H9 (cell line): ENCODE results near the gene PCDH9. TPM values are rescaled to one million over a fixed set of nuclear protein-coding genes. Genes with fewer than 3 reads are reported as not detected.

Experiments
- DNase-seq: peaks from one replicate; pipeline ENCODE4 v3.0.0-alpha.2; 2017
- H2AFZ ChIP-seq: one replicate; pipeline ENCODE4 v1.6.1; 2013; ENCODE audit warnings: mild to moderate bottlenecking, low read length, control low read depth, moderate library complexity
- H2AK5ac ChIP-seq: 2 replicates; pipeline ENCODE4 v1.6.1; 2013; ENCODE audit warnings: low read length, control low read depth, mixed read lengths; ENCODE audit not compliant: insufficient read length
- H2BK120ac ChIP-seq: one replicate; pipeline ENCODE4 v1.6.1; 2013; ENCODE audit warnings: low read depth, mild to moderate bottlenecking, low read length, control low read depth, inconsistent platforms; ENCODE audit not compliant: poor library complexity, severe bottlenecking
- H2BK12ac ChIP-seq: 2 replicates; pipeline ENCODE4 v1.6.1; 2013; ENCODE audit warnings: low read length, control low read depth, mixed read lengths, low read depth; ENCODE audit not compliant: insufficient read length
- H2BK15ac ChIP-seq: 2 replicates; pipeline ENCODE4 v1.6.1; 2013; ENCODE audit warnings: low read depth, low read length, control low read depth
- H2BK20ac ChIP-seq: one replicate; pipeline ENCODE4 v1.6.1; 2013; ENCODE audit warnings: low read depth, mild to moderate bottlenecking, low read length, control low read depth, inconsistent platforms; ENCODE audit not compliant: poor library complexity, severe bottlenecking
- H2BK5ac ChIP-seq: 2 replicates; pipeline ENCODE4 v1.6.1; 2013; ENCODE audit warnings: low read length, control low read depth, mixed read lengths; ENCODE audit not compliant: insufficient read length
- H3K14ac ChIP-seq: 2 replicates; pipeline ENCODE4 v1.6.1; 2013; ENCODE audit warnings: low read length, control low read depth; ENCODE audit not compliant: insufficient read depth
- H3K18ac ChIP-seq: 2 replicates; pipeline ENCODE4 v1.6.1; 2013; ENCODE audit warnings: low read depth, mild to moderate bottlenecking, mixed read lengths, low read length, control low read depth; ENCODE audit not compliant: insufficient read length
- H3K23ac ChIP-seq: 2 replicates; pipeline ENCODE4 v1.6.1; 2013; ENCODE audit warnings: low read length, control low read depth, mixed read lengths, low read depth; ENCODE audit not compliant: insufficient read length
- H3K23me2 ChIP-seq: 2 replicates; pipeline ENCODE4 v1.6.1; 2013; ENCODE audit warnings: low read depth, mild to moderate bottlenecking, mixed read lengths, low read length, control low read depth; ENCODE audit not compliant: insufficient read length, poor library complexity, severe bottlenecking
- H3K27ac ChIP-seq: 2 replicates; pipeline ENCODE4 v1.5.1; 2013; ENCODE audit warnings: low read length, control low read depth, mixed read lengths, low read depth; ENCODE audit not compliant: insufficient read length
- H3K27me3 ChIP-seq: 2 replicates; pipeline ENCODE4 v1.6.1; 2013; ENCODE audit warnings: low read length, control low read depth, inconsistent platforms; ENCODE audit not compliant: insufficient read depth
- H3K4ac ChIP-seq: 2 replicates; pipeline ENCODE4 v1.6.1; 2013; ENCODE audit warnings: low read depth, mild to moderate bottlenecking, control low read depth, inconsistent platforms, low read length, moderate library complexity
- H3K4me1 ChIP-seq: 2 replicates; pipeline ENCODE4 v1.6.1; 2013; ENCODE audit warnings: low read length, control low read depth, inconsistent platforms; ENCODE audit not compliant: insufficient read depth
- H3K4me2 ChIP-seq: 2 replicates; pipeline ENCODE4 v1.6.1; 2013; ENCODE audit warnings: low read length, control low read depth, mixed read lengths; ENCODE audit not compliant: insufficient read length, insufficient read depth
- H3K56ac ChIP-seq: 2 replicates; pipeline ENCODE4 v1.6.1; 2013; ENCODE audit warnings: low read depth, mild to moderate bottlenecking, mixed read lengths, low read length, control low read depth; ENCODE audit not compliant: insufficient read length
- H3K79me1 ChIP-seq: 2 replicates; pipeline ENCODE4 v1.6.1; 2013; ENCODE audit warnings: low read depth, mild to moderate bottlenecking, moderate library complexity, low read length, control low read depth, inconsistent platforms; ENCODE audit not compliant: insufficient read depth, poor library complexity, severe bottlenecking
- H3K79me2 ChIP-seq: 2 replicates; pipeline ENCODE4 v1.6.1; 2013; ENCODE audit warnings: low read length, control low read depth, inconsistent platforms; ENCODE audit not compliant: insufficient read depth
- H3K9ac ChIP-seq: 2 replicates; pipeline ENCODE4 v1.6.1; 2013; ENCODE audit warnings: low read length, control low read depth, mixed read lengths; ENCODE audit not compliant: insufficient read length; ENCODE audit errors: extremely low read depth
- H3K9me3 ChIP-seq: one replicate; pipeline ENCODE4 v1.6.1; 2013; ENCODE audit warnings: low read depth, low read length, inconsistent platforms; ENCODE audit not compliant: control insufficient read depth
- H3T11ph ChIP-seq: one replicate; pipeline ENCODE4 v1.6.1; 2013; ENCODE audit warnings: mild to moderate bottlenecking, low read length, control low read depth, inconsistent platforms
- H4K20me1 ChIP-seq: one replicate; pipeline ENCODE4 v1.6.1; 2013; ENCODE audit not compliant: control insufficient read depth, insufficient read length, insufficient read depth
- H4K5ac ChIP-seq: 2 replicates; pipeline ENCODE4 v1.6.1; 2013; ENCODE audit warnings: low read depth, mild to moderate bottlenecking, mixed read lengths, low read length, control low read depth; ENCODE audit not compliant: insufficient read length
- H4K8ac ChIP-seq: replicated peaks from 2 replicates; pipeline ENCODE4 v1.6.1; 2013; ENCODE audit warnings: low read length, control low read depth, mixed read lengths, low read depth; ENCODE audit not compliant: insufficient read length
- H4K91ac ChIP-seq: 2 replicates; pipeline ENCODE4 v1.6.1; 2013; ENCODE audit warnings: low read depth, mild to moderate bottlenecking, moderate library complexity, mixed read lengths, low read length, control low read depth; ENCODE audit not compliant: insufficient read length
- H3K27ac Mint-ChIP-seq, 3 experiments: 2 replicates in 2 of 3; 3 replicates in 1 of 3; pipeline ENCODE4 v1.8.0; 2020 to 2021; ENCODE audit warnings: mixed read lengths in 3 of 3, mild to moderate bottlenecking in 1 of 3, moderate library complexity in 1 of 3
- H3K27me3 Mint-ChIP-seq: 2 replicates; pipeline ENCODE4 v1.8.0; 2021; ENCODE audit warnings: low read depth, mild to moderate bottlenecking, moderate library complexity, mixed read lengths
- H3K36me3 Mint-ChIP-seq, 3 experiments: 2 replicates in 2 of 3; 3 replicates in 1 of 3; pipeline ENCODE4 v1.8.0; 2020 to 2021; ENCODE audit warnings: low read depth in 3 of 3, mixed read lengths in 3 of 3; ENCODE audit not compliant: insufficient read depth in 1 of 3
- H3K4me1 Mint-ChIP-seq, 2 experiments: 2 replicates each; pipeline ENCODE4 v1.8.0; 2020; ENCODE audit warnings: mixed read lengths in 2 of 2
- H3K4me3 Mint-ChIP-seq, 2 experiments: 2 replicates in 1 of 2; 3 replicates in 1 of 2; pipeline ENCODE4 v1.8.0; 2020 to 2021; ENCODE audit warnings: mild to moderate bottlenecking in 2 of 2, mixed read lengths in 2 of 2, moderate library complexity in 1 of 2
- H3K9me3 Mint-ChIP-seq, 2 experiments: 2 replicates in 1 of 2; 3 replicates in 1 of 2; pipeline ENCODE4 v1.8.0; 2020; ENCODE audit warnings: mild to moderate bottlenecking in 2 of 2, mixed read lengths in 2 of 2, moderate library complexity in 1 of 2
- WGBS: extraction: QIAGEN DNeasy Blood & Tissue Kit; methylation state at CpG from one replicate; pipeline ENCODE4 v1.1.7; 2013; ENCODE audit warnings: missing lambda C conversion rate, low lambda C conversion rate, mixed read lengths; ENCODE audit not compliant: insufficient read length; ENCODE audit errors: extremely low coverage; 5-methylcytosine and 5-hydroxymethylcytosine counted together
- total RNA-seq: library from RNA; stranded (reverse); gene quantifications from 2 replicates; pipeline ENCODE4 v1.2.1, GENCODE V29; 2021
- TF ChIP-seq, protein P1 (sequence below): fragments of 200-600 bp; sonication (generic); conservative IDR thresholded peaks from 3 replicates; pipeline ENCODE4 v1.8.0; 2021; ENCODE audit warnings: antibody characterized with exemption, mild to moderate bottlenecking

The PCDH9 gene
- total RNA-seq, 1 experiment from 2014 or later = 0.11 TPM

DNA sequence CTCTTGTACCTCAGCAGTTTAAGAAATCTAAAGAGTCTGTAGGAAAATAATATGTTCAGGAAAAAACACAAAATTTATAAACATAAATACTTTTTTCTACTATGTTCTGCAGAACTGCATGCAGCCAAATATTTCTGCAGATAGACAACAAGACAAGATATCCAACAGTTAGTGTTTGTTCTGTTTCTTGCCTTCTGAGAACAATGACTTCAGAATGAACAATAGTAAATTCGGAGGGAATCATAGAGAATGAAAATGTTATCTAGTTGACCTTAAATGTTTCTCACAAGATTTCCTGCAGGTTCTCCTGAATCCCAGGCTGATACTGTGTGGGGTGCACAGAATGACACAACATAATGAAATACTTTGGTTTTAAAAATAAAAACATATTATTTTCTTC, 180.4 kb downstream of the PCDH9 start:
- Histone ChIP-seq H3K79me2 (no peaks in the 10 kb centered on the region), H3K23me2 (no peaks in the 10 kb centered on the region), H3K18ac (no peak overlapping the region), H2BK120ac (no peak overlapping the region), H2BK20ac (no peak overlapping the region), H2BK15ac (no peak overlapping the region), H3K4ac (no peak overlapping the region), H3T11ph (no peak overlapping the region), H3K27me3 (no peaks in the 10 kb centered on the region), H2AK5ac (no peak overlapping the region), H3K79me1 (no peaks in the 10 kb centered on the region), H3K56ac (no peak overlapping the region), H3K27ac (no peak overlapping the region), H4K8ac (no peak overlapping the region), H3K9ac (no peak overlapping the region), H4K91ac (no peak overlapping the region), H4K5ac (no peak overlapping the region), H3K9me3 (no peaks in the 10 kb centered on the region), H3K4me1 (no peaks in the 10 kb centered on the region), H3K14ac (no peak overlapping the region), H3K4me2 (no peak overlapping the region), H3K23ac (no peak overlapping the region), H2AFZ (no peak overlapping the region), H4K20me1 (no peaks in the 10 kb centered on the region), H2BK12ac (no peak overlapping the region), H2BK5ac (no peak overlapping the region)
- no peak overlapping the region for H3K4me3 Mint-ChIP-seq
- H3K9me3 Mint-ChIP-seq = no peaks in the 10 kb centered on the region
- peaks cover 6 to 7% of the 10 kb centered on the region in 2 experiments for H3K4me1 Mint-ChIP-seq
- no peak overlapping the region for H3K27ac Mint-ChIP-seq
- H3K27me3 Mint-ChIP-seq = no peaks in the 10 kb centered on the region
- no peak for DNase-seq
- TF ChIP-seq, protein P1, sequence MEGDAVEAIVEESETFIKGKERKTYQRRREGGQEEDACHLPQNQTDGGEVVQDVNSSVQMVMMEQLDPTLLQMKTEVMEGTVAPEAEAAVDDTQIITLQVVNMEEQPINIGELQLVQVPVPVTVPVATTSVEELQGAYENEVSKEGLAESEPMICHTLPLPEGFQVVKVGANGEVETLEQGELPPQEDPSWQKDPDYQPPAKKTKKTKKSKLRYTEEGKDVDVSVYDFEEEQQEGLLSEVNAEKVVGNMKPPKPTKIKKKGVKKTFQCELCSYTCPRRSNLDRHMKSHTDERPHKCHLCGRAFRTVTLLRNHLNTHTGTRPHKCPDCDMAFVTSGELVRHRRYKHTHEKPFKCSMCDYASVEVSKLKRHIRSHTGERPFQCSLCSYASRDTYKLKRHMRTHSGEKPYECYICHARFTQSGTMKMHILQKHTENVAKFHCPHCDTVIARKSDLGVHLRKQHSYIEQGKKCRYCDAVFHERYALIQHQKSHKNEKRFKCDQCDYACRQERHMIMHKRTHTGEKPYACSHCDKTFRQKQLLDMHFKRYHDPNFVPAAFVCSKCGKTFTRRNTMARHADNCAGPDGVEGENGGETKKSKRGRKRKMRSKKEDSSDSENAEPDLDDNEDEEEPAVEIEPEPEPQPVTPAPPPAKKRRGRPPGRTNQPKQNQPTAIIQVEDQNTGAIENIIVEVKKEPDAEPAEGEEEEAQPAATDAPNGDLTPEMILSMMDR = no peak
- no CpG with 5 or more reads among the region's 1 CpG for WGBS
- no peaks in the 10 kb centered on the region for H3K36me3 Mint-ChIP-seq
